HCT116 (cell line): ENCODE data around the gene P4HA2. TPM values are rescaled to one million over a fixed set of nuclear protein-coding genes. Genes with fewer than 3 reads are reported as not detected.

Experiments
- ATAC-seq: fragments of 200-7000 bp; cut with Tn5 transposase; 2 replicates; pipeline ENCODE4 v1.9.1; 2020; ENCODE audit warnings: mild to moderate bottlenecking, moderate library complexity
- BruUV-seq: library from RNA; stranded (reverse); fragments of 400-500 nt; replicated peaks from 2 replicates; lab custom pipeline; 2021; lab: Mats Ljungman, UMichigan
- CTCF ChIA-PET: fragments of 300-600 bp; sonication (Branson Sonifier 250); formaldehyde crosslinking; loops from one replicate; lab custom pipeline; 2021; ENCODE audit warnings: antibody characterized with exemption; lab: Charles Lee
- POLR2A ChIA-PET: fragments of 300-600, 350-600 bp; sonication (Branson Sonifier 250); formaldehyde crosslinking; loops from one replicate; lab custom pipeline; 2021; ENCODE audit warnings: antibody characterized with exemption; lab: Charles Lee
- RAD21 ChIA-PET, 2 experiments: fragments of 300-600 bp; sonication (Branson Sonifier 250); formaldehyde crosslinking; loops; one replicate each; lab custom pipeline; 2023; ENCODE audit warnings: low total read pairs in 2 of 2; ENCODE audit not compliant: uncharacterized antibody in 2 of 2, unreplicated experiment in 2 of 2, low non-redundant PET in 1 of 2; lab: Charles Lee
- DNase-seq: peaks from one replicate; pipeline ENCODE4 v3.0.0-alpha.2; 2010; ENCODE audit warnings: low read depth, low spot score
- H2AFZ ChIP-seq: fragments of 200-600 bp; shearing (Covaris generic), sonication (generic); 2 replicates; pipeline ENCODE4 v1.6.1; 2017; ENCODE audit warnings: low read depth, mixed run types, mixed read lengths, antibody characterized with exemption, low read length; ENCODE audit not compliant: poor library complexity, severe bottlenecking
- H3K27ac ChIP-seq: 2 replicates; pipeline ENCODE4 v1.5.1; 2012; ENCODE audit warnings: low read depth, low read length
- H3K27me3 ChIP-seq: fragments of 200-600 bp; sonication (generic); 2 replicates; pipeline ENCODE4 v1.6.1; 2016; ENCODE audit warnings: mixed run types, low read length, mixed read lengths; ENCODE audit not compliant: insufficient read depth
- H3K36me3 ChIP-seq, 2 experiments: fragments of 200-500 bp in 1 of 2; fragments of 200-600 bp in 1 of 2; sonication (Bioruptor generic) in 1 of 2; sonication (generic) in 1 of 2; 2 replicates each; pipeline versions ENCODE4 v1.5.1 to v1.6.1; 2014 to 2016; ENCODE audit warnings: low read length in 2 of 2, inconsistent platforms in 1 of 2, mixed read lengths in 1 of 2, mixed run types in 1 of 2; ENCODE audit not compliant: insufficient read depth in 2 of 2, control insufficient read depth in 1 of 2
- H3K4me1 ChIP-seq, 2 experiments: fragments of 200-600 bp in 1 of 2; sonication (generic) in 1 of 2; 2 replicates each; pipeline versions ENCODE4 v1.5.1 to v1.6.1; 2012 to 2017; ENCODE audit warnings: low read length in 2 of 2, inconsistent platforms in 1 of 2, mild to moderate bottlenecking in 1 of 2, mixed read lengths in 1 of 2, mixed run types in 1 of 2, moderate library complexity in 1 of 2; ENCODE audit not compliant: insufficient read depth in 2 of 2, control insufficient read depth in 1 of 2
- H3K4me2 ChIP-seq: fragments of 200-600 bp; sonication (generic); 2 replicates; pipeline ENCODE4 v1.6.1; 2017; ENCODE audit warnings: mixed run types, low read length, mixed read lengths
- H3K4me3 ChIP-seq, 2 experiments: fragments of 200-600 bp in 1 of 2; sonication (generic) in 1 of 2; replicated peaks in 1 of 2; 2 replicates each; pipeline ENCODE4 v1.5.1; 2011 to 2016; ENCODE audit warnings: low read length in 2 of 2, control low read depth in 1 of 2, low read depth in 1 of 2, mild to moderate bottlenecking in 1 of 2, mixed read lengths in 1 of 2, mixed run types in 1 of 2
- H3K79me2 ChIP-seq: fragments of 200-600 bp; sonication (generic); 2 replicates; pipeline ENCODE4 v1.6.1; 2017; ENCODE audit warnings: mild to moderate bottlenecking, mixed run types, low read length, moderate library complexity, mixed read lengths; ENCODE audit not compliant: insufficient read depth
- H3K9ac ChIP-seq: fragments of 200-600 bp; sonication (generic); 2 replicates; pipeline ENCODE4 v1.6.1; 2016; ENCODE audit warnings: low read length, mixed read lengths
- H3K9me2 ChIP-seq: fragments of 200-600 bp; sonication (generic), shearing (Covaris generic); 2 replicates; pipeline ENCODE4 v1.6.1; 2017; ENCODE audit warnings: mixed run types, mild to moderate bottlenecking, moderate library complexity; ENCODE audit not compliant: insufficient read depth
- H3K9me3 ChIP-seq, 2 experiments: fragments of 200-500 bp in 1 of 2; fragments of 200-600 bp in 1 of 2; sonication (Bioruptor generic) in 1 of 2; sonication (generic) in 1 of 2; 2 replicates each; pipeline ENCODE4 v1.6.1; 2014 to 2017; ENCODE audit warnings: low read length in 2 of 2, mixed read lengths in 2 of 2, inconsistent platforms in 1 of 2, low read depth in 1 of 2, mild to moderate bottlenecking in 1 of 2, mixed run types in 1 of 2, moderate library complexity in 1 of 2; ENCODE audit not compliant: control insufficient read depth in 1 of 2, insufficient read depth in 1 of 2
- H4K20me1 ChIP-seq: fragments of 200-600 bp; sonication (generic), shearing (Covaris generic); 2 replicates; pipeline ENCODE4 v1.6.1; 2017; ENCODE audit warnings: mixed run types, mild to moderate bottlenecking, moderate library complexity; ENCODE audit not compliant: insufficient read depth
- ATF3 ChIP-seq: IDR thresholded peaks from 2 replicates; pipeline ENCODE4 v1.6.1; 2012
- CBX3 ChIP-seq: IDR thresholded peaks from 2 replicates; pipeline ENCODE4 v1.6.1; 2012; ENCODE audit warnings: low read depth
- CEBPB ChIP-seq: IDR thresholded peaks from 2 replicates; pipeline ENCODE4 v1.6.1; 2012; ENCODE audit warnings: low read depth
- CTCF ChIP-seq, 3 experiments: fragments of 200-600 bp in 1 of 3; sonication (generic) in 1 of 3; IDR thresholded peaks in 2 of 3; conservative IDR thresholded peaks in 1 of 3; 2 replicates each; pipeline ENCODE4 v1.5.1; 2012 to 2017; ENCODE audit warnings: low read depth in 2 of 3, low read length in 2 of 3, antibody characterized with exemption in 1 of 3, borderline replicate concordance in 1 of 3, control low read depth in 1 of 3, mild to moderate bottlenecking in 1 of 3, mixed read lengths in 1 of 3, mixed run types in 1 of 3, moderate library complexity in 1 of 3; ENCODE audit not compliant: insufficient read depth in 1 of 3
- EGR1 ChIP-seq: IDR thresholded peaks from 2 replicates; pipeline ENCODE4 v1.6.1; 2012; ENCODE audit warnings: low read depth
- EZH2 ChIP-seq: fragments of 200-600 bp; sonication (generic); IDR thresholded peaks from 2 replicates; pipeline ENCODE4 v1.6.1; 2017; ENCODE audit warnings: antibody characterized with exemption, mixed run types
- JUND ChIP-seq: IDR thresholded peaks from 2 replicates; pipeline ENCODE4 v1.6.1; 2012
- MAX ChIP-seq: IDR thresholded peaks from 2 replicates; pipeline ENCODE4 v1.6.1; 2012
- POLR2A ChIP-seq: IDR thresholded peaks from 2 replicates; pipeline ENCODE4 v1.7.0; 2011; ENCODE audit warnings: borderline replicate concordance; ENCODE audit not compliant: insufficient read depth, insufficient read length; ENCODE audit errors: extremely low read depth
- POLR2AphosphoS5 ChIP-seq: IDR thresholded peaks from 2 replicates; pipeline ENCODE4 v1.6.1; 2011; ENCODE audit warnings: mild to moderate bottlenecking, low read depth, low read length, moderate library complexity
- REST ChIP-seq: IDR thresholded peaks from 2 replicates; pipeline ENCODE4 v1.6.1; 2012; ENCODE audit warnings: low read depth
- SIN3A ChIP-seq: IDR thresholded peaks from 2 replicates; pipeline ENCODE4 v1.6.1; 2012; ENCODE audit warnings: low read depth
- SP1 ChIP-seq: IDR thresholded peaks from 2 replicates; pipeline ENCODE4 v1.6.1; 2012; ENCODE audit warnings: low read depth
- SRF ChIP-seq: IDR thresholded peaks from 2 replicates; pipeline ENCODE4 v1.6.1; 2012; ENCODE audit warnings: low read depth
- TCF7L2 ChIP-seq: IDR thresholded peaks from 2 replicates; pipeline ENCODE4 v1.7.0; 2011; ENCODE audit warnings: borderline replicate concordance, inconsistent platforms; ENCODE audit not compliant: insufficient read depth, insufficient read length; ENCODE audit errors: extremely low read depth
- YY1 ChIP-seq: IDR thresholded peaks from 2 replicates; pipeline ENCODE4 v1.6.1; 2011; ENCODE audit warnings: low read length, low read depth, moderate library complexity, mild to moderate bottlenecking; ENCODE audit not compliant: insufficient replicate concordance; ENCODE audit errors: extremely low read depth
- ZBTB33 ChIP-seq: IDR thresholded peaks from 2 replicates; pipeline ENCODE4 v1.6.1; 2011; ENCODE audit warnings: mild to moderate bottlenecking, low read length, moderate library complexity; ENCODE audit not compliant: insufficient replicate concordance; ENCODE audit errors: extremely low read depth
- ZNF274 ChIP-seq: fragments of 200-500 bp; sonication (Bioruptor generic); IDR thresholded peaks from 2 replicates; pipeline ENCODE4 v1.6.1; 2014; ENCODE audit warnings: mild to moderate bottlenecking, low read depth, low read length, inconsistent platforms
- intact Hi-C: fragments of 100-400 bp; cut with micrococcal nuclease; formaldehyde crosslinking; loops from 2 replicates; pipeline ENCODE4 v1.10.0; 2022
- total RNA-seq: library from RNA; stranded (reverse); gene quantifications from one replicate; pipeline ENCODE4 v1.2.1, GENCODE V29; 2021; ENCODE audit not compliant: unreplicated experiment

The P4HA2 gene
- total RNA-seq, 1 experiment from 2014 or later: 29.0 TPM

GRCh38 chr5:132268769-132269551, 41.3 kb upstream of the P4HA2 start:
- Histone ChIP-seq H3K4me1 (peaks cover 1 to 30% of the 10 kb centered on the region in 2 experiments), H3K4me3 (no peak overlapping the region), H3K9ac (no peak overlapping the region), H3K9me3 (no peaks in the 10 kb centered on the region), H4K20me1 (no peaks in the 10 kb centered on the region), H3K9me2 (no peaks in the 10 kb centered on the region), H3K27ac (no peak overlapping the region), H3K27me3 (no peaks in the 10 kb centered on the region), H2AFZ (no peak overlapping the region), H3K4me2 (no peak overlapping the region), H3K79me2 (no peaks in the 10 kb centered on the region), H3K36me3 (no peaks in the 10 kb centered on the region)
- CTCF ChIA-PET: no interaction called here
- BruUV-seq: no TSS peak
- RAD21 ChIA-PET: no interaction called here
- DNase-seq: no peak
- ATAC-seq: no peak
- POLR2A ChIA-PET: no interaction called here
- TF ChIP-seq MAX (no peak), POLR2A (no peak), TCF7L2 (no peak), SRF (no peak), EGR1 (no peak), EZH2 (no peak), CBX3 (no peak), SIN3A (no peak), SP1 (no peak), ZBTB33 (no peak), YY1 (no peak), CTCF (IDR thresholded peaks at IDR 0.05 in 2 of 3, conservative IDR thresholded peaks at IDR 0.05 in 1 of 3; ENCODE audit: borderline replicate concordance in 1 of 3, insufficient read depth in 1 of 3, low read depth in 2 of 3, low read length in 2 of 3) (no peak), REST (no peak), JUND (no peak), CEBPB (no peak), ZNF274 (no peak), POLR2AphosphoS5 (no peak), ATF3 (no peak)
- intact Hi-C loops: no loop called here
